Activated CD4-positive, alpha-beta T cell treated with anti-CD3 and anti-CD28 coated beads for 48 hours (primary cell): ENCODE measurements around the gene NXT2.
"Not testable (repeated sequence)": the region's sequence is repeated elsewhere in the genome, so short reads cannot be mapped to it uniquely, and the experiment has no call there.

ENCODE experiments used
- DNase-seq: peaks from one replicate; pipeline ENCODE4 v3.0.0-alpha.2; 2020

The NXT2 gene

GRCh38 chrX:109536439-109537323, at the start of gene NXT2:
TSS of gene NXT2 (plus strand) at chrX:109536844. CDS start at chrX:109537007, 163 bp downstream.
- peak; percentile 87 for DNase-seq

DNA sequence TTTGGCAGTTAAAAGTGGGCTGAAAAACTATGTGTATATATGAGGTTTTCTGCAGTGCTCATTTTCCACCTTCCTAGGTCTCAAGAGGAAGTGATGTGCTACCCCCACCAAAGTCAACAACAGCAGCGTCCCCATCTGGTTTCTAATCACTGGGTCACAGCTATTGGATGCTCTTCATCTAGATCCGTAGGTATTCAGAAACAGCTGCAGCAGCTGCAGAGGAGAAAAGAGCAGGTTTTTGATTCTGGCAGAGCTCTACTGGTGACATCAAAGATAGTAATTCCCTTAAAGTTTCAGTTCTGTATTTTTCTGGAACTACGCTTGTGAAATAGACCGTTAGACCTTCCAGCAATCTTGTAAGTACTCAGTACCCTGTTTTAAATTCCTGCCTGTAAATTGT, 49.0 kb upstream of the NXT2 start:
- no peak for DNase-seq

- no peak for DNase-seq
Measured at GRCh38 chrX:109489174-109489573, 47.5 kb upstream of the NXT2 start.

GRCh38 chrX:109498434-109498833, 38.2 kb upstream of the NXT2 start:
- DNase-seq = no peak

- no peak for DNase-seq
Measured at GRCh38 chrX:109501176-109501575, 35.5 kb upstream of the NXT2 start.

GRCh38 chrX:109508915-109509314, 27.7 kb upstream of the NXT2 start:
- DNase-seq = no peak

DNA sequence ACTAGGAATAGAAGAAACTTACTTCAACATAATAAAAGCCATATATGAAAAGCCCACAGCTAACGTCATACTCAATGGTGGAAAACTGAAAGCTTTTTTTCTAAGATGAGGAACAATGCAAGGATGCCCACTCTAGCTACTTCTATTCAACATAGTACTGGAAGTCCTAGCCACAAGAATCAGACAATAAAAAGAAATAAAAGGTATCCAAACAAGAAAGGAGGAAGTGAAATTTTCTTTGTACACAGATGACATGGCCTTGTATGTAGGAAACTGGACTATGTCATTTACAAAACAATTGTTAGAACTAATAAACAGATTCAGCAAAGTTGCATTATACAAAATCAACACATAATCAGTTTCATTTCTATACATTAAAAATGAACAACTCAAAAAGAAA, 25.5 kb upstream of the NXT2 start:
- no peak for DNase-seq

GRCh38 chrX:109519001-109519400, 17.6 kb upstream of the NXT2 start:
- no peak for DNase-seq

DNA sequence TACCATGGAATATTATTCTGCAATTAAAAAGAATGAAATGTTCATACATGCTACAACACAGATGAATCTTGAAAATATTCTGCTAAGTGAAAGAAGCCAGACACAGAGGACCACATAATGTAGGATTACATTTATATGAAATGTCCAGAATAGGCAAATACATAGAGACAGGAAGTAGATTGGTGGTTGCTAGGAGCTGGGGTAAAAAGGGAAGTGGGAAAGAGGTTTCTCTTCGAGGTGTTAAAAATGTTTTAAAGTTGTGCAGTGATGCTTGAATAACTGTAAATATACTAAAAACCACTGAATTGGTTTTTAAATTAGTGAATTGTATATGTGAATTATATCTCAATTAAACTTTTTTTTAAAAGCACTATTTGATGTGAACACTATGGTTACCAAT, 3.6 kb upstream of the NXT2 start:
- DNase-seq = no peak

DNA sequence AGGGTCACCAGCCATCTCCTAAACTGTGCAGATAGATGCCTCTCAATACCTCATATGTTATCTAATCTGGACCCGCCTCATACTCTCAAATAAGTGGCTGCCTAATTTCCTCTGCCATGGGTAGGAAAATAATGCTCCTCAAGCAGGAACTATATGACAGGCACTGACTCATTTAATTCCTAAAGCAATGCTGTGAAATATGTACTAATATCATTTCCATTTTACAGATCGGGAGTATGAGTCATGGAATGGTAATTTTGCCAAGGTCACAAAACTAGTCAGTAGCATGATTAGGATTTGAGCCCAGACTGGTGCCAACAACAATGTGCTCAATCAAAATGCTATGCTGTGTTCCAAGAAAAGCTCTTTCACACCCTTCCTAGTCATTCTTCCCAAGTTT, 3.0 kb upstream of the NXT2 start:
- no peak for DNase-seq

DNA sequence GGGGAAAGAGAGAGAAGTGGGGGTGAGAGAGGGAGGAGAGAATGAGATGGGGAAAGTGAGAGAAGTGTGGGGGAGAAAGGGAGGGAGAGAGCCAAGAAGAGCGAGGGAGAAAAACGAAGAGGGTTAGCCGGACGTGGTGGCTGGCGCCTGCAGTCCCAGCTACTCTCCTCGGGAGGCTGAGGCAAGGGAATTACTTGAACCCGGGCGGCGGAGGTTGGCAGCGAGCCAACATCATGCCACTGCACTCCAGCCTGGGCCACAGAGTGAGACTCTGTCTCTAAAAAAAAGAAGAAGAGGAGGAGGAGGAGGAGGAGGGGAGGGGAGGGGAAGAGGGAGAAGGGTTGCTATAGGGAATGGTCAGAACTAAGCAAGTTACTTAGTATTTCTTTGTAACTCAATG, 1.7 kb upstream of the NXT2 start:
- DNase-seq = no peak

- DNase-seq = no peak
Measured at GRCh38 chrX:109535578-109535977, 1.1 kb upstream of the NXT2 start.

GRCh38 chrX:109537324-109537665, 651 bp downstream of the NXT2 start:
- DNase-seq = no peak

GRCh38 chrX:109539007-109539406, 2.4 kb downstream of the NXT2 start:
- not testable (repeated sequence) for DNase-seq

- no peak for DNase-seq
Measured at GRCh38 chrX:109553862-109554261, 17.2 kb downstream of the NXT2 start.

DNA sequence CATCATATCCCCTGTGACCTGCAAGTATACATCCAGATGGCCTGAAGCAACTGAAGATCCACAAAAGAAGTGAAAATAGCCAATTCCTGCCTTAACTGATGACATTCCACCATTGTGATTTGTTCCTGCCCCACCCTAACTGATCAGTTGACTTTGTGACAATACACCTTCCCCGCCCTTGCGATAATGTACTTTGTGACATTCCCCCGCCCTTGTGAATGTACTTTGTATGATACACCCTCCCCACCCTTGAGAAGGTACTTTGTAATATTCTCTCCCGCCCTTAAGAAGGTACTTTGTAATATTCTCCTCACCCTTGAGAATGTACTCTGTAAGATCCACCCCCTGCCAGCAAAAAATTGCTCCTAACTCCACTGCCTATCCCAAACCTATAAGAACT, 39.4 kb downstream of the NXT2 start:
- not testable (repeated sequence) for DNase-seq

DNA sequence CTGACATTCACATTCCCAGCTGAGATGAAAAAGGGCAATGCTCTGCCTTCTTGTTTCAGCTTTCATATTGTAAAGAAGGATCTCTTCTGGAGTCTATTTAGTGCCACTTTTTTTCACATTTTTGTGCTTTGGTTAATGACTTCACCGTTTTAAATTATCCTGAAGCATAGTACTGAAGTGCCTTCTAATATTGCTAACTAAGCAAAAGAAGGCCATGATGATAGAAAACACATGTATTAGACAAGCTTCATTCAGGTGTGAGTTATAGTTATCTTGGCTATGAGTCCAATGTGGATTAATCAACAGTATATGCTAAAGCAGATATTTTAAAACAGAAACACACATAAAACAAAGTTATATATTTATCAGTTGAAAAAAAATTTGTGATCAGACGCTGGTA, 40.4 kb downstream of the NXT2 start:
- no peak for DNase-seq

DNA sequence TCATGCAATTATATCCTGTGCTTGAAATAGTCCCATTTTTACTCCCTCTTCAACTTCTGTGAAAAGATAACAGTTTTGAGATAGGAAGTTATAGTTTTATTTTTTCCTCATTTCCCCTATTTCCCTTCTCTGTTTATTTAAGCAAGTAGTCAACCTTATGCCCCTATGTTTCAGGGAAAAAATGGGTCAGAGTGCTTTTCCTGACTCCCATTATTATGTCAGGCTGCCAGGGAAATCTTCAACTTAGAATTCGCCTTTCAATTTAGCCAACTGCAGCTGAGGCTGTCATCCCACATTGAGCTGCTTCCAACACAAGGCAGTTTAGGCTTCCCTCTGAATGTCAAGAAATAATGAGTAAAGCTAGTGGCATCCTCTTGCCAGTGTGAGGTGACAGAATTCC, 42.3 kb downstream of the NXT2 start:
- DNase-seq = no peak

GRCh38 chrX:109585488-109585887, 48.8 kb downstream of the NXT2 start:
- no peak for DNase-seq

- DNase-seq = no peak
Measured at GRCh38 chrX:109590176-109590575, 53.5 kb downstream of the NXT2 start.
